GM21367 (cell line): ENCODE data around the gene ATRNL1.
"Not testable (repeated sequence)": the region's sequence is repeated elsewhere in the genome, so short reads cannot be mapped to it uniquely, and the experiment has no call there.

Experiments
- ATAC-seq: cut with Tn5 transposase; IDR thresholded peaks from one replicate; pipeline ENCODE4 v1.9.1; 2021; ENCODE audit not compliant: unreplicated experiment

ATRNL1 gene

GRCh38 chr10:115402699-115403098 is 309.5 kb downstream of the ATRNL1 start:
- no peak for ATAC-seq

DNA sequence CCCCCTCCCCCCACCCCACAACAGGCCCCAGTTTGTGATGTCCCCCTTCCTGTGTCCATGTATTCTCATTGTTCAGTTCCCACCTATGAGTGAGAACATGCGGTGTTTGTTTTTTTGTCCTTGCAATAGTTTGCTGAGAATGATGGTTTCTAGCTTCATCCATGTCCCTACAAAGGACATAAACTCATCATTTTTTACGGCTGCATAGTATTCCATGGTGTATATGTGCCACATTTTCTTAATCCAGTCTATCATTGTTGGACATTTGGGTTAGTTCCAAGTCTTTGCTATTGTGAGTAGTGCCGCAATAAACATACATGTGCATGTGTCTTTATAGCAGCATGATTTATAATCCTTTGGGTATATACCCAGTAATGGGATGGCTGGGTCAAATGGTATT is 312.7 kb downstream of the ATRNL1 start:
- ATAC-seq = not testable (repeated sequence)

GRCh38 chr10:115409347-115409746 is 316.2 kb downstream of the ATRNL1 start:
- ATAC-seq = no peak

- ATAC-seq = peak; percentile 93
Measured at GRCh38 chr10:115417585-115418265, 324.6 kb downstream of the ATRNL1 start.

GRCh38 chr10:115422624-115423023 is 329.5 kb downstream of the ATRNL1 start:
- no peak for ATAC-seq

DNA sequence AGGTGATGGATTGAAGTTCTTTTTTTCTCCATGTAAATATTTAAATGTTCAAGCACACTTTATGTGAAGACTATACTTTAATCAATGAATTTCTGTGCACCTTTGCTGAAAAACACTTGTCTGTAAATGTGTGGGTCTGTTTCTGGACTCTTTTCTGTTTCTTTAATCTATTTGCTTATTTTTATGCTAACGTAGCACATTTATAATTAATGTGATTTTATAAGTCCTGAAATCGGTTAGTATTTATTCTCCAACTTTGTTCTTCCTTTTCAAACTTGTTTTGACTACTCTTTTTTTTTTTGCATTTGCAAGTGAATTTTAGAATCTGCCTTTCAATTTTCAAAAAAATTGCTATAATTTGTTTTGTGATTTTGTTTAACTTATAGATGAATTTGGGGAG is 334.4 kb downstream of the ATRNL1 start:
- no peak for ATAC-seq

- no peak for ATAC-seq
Measured at GRCh38 chr10:115432188-115432819, 339.1 kb downstream of the ATRNL1 start.

DNA sequence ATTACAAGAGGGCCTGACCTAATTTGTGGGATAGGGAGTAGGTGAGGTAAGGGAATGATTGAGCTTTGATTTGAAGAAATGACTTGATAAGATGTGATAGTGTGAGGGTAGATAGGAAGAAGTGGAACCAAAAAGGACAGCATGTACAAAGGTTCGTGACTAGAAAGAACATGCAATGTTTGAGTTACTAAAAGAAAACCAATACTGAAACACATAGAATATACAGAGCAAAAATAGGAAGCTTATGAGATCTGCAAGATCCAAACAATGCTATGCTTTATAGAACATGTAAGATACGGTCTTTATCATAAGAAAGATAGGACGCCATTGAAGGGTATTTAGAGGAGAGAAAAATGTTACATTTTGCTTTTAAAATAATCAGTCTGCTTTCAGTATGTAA is 343.8 kb downstream of the ATRNL1 start:
- no peak for ATAC-seq

GRCh38 chr10:115441907-115442545 is 348.9 kb downstream of the ATRNL1 start:
- ATAC-seq = no peak

DNA sequence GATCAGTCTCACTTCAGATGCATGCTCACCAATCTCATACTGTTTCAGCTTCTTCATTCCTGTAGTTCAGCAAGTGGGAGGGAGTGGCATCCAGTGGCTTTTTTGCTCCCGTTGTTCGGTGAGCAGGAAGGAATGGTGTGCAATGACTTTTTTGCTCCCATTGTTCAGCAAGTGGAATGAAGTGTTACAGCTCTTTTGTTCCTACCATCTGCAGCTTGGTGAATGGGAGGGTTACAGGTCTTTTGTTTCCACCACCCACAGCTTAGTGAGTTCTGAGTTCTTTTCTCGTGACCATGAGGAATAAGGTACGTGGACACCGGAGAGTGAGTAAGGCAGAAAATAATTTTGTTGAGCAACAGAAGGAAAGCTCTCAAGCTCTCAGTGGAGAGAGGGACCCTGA is 363.6 kb downstream of the ATRNL1 start:
- ATAC-seq = no peak

- ATAC-seq = no peak
Measured at GRCh38 chr10:115483294-115483693, 390.1 kb downstream of the ATRNL1 start.

GRCh38 chr10:115491526-115492140 is 398.5 kb downstream of the ATRNL1 start:
- no peak for ATAC-seq

GRCh38 chr10:115503546-115503945 is 410.4 kb downstream of the ATRNL1 start:
- ATAC-seq = no peak

GRCh38 chr10:115514895-115515294 is 421.7 kb downstream of the ATRNL1 start:
- no peak for ATAC-seq

- ATAC-seq = no peak
Measured at GRCh38 chr10:115525141-115525540, 432.0 kb downstream of the ATRNL1 start.

DNA sequence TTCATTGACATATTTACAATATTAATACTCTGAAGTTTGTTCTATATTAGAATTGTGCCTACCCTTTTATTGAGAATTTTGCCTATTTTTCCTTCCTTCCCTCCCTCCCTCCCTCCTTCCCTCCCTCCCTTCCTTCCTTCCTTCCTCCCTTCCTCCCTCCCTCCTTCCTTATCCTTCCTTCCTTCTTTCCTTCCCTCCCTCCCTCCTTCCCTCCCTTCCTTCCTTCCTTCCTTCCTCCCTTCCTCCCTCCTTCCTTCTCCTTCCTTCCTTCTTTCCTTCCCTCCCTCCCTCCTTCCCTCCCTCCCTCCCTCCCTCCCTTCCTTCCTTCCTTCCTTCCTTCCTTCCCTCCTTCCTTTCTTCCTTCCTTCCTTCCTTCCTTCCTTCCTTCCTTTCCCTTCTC is 434.5 kb downstream of the ATRNL1 start:
- ATAC-seq = not testable (repeated sequence)

GRCh38 chr10:115536401-115536800 is 443.2 kb downstream of the ATRNL1 start:
- not testable (repeated sequence) for ATAC-seq

DNA sequence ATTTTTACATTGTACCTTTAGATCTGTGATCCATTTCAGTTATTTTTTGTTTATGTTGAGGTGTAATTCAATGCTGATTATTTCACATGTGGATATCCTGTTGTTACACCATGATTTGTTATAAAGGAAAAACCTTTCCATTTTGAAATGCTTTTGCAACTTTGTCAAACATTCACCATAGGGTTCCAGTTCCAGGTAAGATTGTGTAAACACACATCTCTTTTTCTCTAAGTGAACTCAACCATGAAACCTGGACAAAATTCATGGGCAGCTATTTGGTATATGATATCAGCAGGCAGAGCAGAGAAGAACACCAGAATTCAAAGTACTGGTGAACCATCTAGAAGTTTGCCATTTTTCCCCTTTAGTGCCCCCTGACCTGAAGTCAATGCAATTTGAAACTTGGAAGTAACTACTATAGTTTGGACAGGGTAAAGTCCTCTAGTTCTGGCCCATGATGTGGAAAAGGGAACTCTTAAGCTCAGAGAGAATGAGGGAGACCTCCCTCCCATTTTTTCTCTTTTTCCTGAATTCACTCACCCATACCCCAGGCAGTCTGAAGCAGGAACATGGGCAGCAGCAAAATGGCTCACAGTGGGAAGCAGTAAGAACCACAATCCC is 446.1 kb downstream of the ATRNL1 start:
- no peak for ATAC-seq

GRCh38 chr10:115555887-115556402 is 462.8 kb downstream of the ATRNL1 start:
- no peak for ATAC-seq

DNA sequence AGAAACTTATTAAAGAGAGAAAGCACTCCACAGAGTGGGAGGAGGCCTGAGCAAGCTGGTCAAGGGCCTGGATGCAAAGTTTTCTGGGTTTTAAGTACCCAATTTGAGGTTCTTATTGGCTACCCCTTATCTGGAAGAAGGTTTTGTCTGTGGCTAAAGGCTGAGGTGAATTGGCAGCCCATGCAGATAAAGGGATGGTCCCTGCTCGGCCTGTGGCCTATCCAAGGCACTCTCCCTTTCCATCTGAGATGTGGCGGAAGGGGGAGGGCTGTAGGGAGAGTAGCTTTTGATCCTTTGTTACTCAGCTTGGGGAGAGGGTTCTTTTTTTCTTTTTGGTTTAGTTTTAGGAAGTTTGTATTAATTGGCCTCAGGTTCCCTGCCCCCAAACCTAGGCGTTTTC is 465.1 kb downstream of the ATRNL1 start:
- no peak for ATAC-seq

- no peak for ATAC-seq
Measured at GRCh38 chr10:115566867-115567266, 473.7 kb downstream of the ATRNL1 start.
